Stimulated activated CD8-positive, alpha-beta memory T cell treated with anti-CD3 and anti-CD28 coated beads, Interleukin-2, amount 100 ng/mL, for 1 hour (primary cell): ENCODE measurements around the gene UQCC3.
"Not testable (repeated sequence)": the region's sequence is repeated elsewhere in the genome, so short reads cannot be mapped to it uniquely, and the experiment has no call there.

Experiments
- DNase-seq, 2 donors: peaks; one replicate each; pipeline ENCODE4 v3.0.0-alpha.2; 2020; ENCODE audit warnings: low read depth in 2 of 2

Gene UQCC3, protein sequence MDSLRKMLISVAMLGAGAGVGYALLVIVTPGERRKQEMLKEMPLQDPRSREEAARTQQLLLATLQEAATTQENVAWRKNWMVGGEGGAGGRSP

DNA sequence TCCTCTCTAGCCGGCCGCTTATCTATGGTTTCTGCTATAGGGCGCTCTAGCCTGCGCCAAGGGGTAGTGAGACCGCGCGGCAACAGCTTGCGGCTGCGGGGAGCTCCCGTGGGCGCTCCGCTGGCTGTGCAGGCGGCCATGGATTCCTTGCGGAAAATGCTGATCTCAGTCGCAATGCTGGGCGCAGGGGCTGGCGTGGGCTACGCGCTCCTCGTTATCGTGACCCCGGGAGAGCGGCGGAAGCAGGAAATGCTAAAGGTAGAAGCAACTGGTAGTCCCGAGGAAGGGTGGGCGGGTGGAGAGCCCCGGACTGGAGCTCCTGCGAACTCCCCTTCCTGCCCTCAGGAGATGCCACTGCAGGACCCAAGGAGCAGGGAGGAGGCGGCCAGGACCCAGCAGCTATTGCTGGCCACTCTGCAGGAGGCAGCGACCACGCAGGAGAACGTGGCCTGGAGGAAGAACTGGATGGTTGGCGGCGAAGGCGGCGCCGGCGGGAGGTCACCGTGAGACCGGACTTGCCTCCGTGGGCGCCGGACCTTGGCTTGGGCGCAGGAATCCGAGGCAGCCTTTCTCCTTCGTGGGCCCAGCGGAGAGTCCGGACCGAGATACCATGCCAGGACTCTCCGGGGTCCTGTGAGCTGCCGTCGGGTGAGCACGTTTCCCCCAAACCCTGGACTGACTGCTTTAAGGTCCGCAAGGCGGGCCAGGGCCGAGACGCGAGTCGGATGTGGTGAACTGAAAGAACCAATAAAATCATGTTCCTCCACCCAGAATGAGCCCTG, at the start of gene UQCC3, which contains the start of gene LBHD1:
Gene UQCC3 (plus strand): TSS at position 66 of the 782 bp plus-strand sequence. CDS start 73 bp downstream, at position 139.
Gene LBHD1 (minus strand): TSS at position 660 of the 782 bp plus-strand sequence. CDS start 2,236 bp downstream, outside the sequence.
- DNase-seq = peak; percentile 48 to 58

DNA sequence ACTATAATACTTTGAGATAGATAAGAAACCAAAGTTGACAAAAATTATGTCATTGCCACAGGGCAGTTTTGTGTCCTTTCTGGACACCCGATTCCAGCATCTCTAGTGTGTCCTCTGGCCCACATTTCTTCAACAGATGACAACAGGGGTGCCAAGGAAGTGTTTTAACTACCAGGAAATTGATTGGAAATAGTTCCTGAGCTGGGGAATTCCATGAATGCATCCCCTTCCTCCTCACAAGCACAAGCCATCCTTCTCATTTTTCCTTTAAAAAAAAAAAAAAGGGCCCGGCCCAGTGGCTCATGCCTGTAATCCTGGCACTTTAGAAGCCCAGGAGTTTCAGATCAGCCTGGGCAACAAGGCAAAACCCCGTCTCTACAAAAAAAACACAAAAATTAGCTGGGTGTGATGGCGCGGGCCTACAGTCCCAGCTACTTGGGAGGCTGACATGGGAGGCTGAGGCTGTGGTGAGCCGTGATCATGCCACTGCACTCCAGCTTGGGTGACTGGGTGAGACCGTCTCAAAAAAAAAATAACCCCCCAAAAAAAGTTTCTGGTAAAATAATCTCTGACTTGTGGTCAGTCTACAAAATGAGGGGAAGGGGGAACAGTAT, 48.9 kb upstream of the UQCC3 start:
- no peak for DNase-seq

DNA sequence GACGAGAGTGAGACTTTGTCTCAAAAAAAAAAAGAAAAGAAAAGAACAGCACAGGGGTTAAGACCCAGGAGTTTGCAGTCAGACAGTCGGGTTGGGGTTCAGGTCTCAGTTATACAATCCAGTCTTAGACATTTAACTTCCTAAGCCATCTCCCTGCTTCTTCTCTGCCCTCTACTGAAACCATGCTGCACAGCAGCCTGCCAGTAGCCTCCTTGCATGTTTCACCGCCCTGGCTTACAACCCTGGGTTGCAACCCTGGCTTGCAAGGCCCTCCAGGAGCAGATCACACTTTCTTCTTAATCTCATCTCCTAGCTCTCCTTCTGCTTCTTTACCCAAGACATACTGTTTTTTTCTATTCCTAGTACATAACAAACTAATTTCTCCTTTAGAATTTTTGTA, 43.8 kb upstream of the UQCC3 start:
- DNase-seq = no peak

DNA sequence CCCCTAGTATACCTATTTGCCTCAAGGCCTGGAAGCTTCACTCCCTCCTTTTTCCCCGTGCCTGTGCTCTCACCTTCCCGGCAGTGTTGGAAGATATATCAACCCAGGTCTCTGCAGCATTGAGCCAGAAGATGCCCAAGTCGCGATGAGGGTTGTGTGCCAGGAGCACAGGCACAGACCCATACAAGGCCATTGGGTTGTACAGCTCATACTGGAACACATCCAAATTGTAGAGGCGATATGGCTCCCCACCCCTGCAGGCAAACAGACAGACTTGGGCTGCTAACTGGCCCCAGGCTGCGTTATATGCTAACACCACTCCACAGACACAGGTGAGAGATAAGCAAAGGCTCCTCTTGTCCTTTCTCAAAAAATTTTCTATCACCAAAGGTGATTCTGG, 39.0 kb upstream of the UQCC3 start:
- DNase-seq = no peak

DNA sequence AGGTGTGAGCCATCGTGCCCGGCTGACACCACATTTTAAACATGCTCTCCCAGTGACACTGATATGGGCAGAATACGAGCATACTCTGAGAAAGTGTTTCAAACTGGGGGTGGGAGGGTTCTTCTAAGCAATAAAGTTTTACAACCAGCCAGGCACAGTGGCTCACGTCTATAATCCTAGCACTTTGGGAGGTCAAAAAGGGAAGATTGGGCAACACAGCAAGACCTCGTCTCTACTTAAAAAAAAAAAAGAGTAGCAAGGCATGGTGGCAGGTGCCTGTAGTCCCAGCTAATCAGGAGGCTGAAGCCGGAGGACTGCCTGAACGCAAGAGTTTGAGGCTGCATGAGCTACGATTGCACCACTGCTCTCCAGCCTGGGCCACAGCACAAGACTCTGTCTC, 27.3 kb upstream of the UQCC3 start:
- DNase-seq = no peak

DNA sequence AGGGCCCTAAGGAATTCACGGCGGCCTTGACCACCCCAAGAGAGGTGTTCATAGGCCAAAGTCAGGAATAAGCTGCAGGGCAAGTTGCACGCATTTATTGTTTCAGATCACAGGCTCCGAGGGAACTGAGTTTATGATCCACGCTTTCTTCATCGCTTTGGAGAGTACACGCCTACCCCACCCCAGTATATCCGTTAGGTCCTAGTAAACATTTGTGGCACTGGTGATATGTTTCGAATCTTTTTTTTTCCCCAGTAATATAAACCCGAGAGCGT, 25.9 kb upstream of the UQCC3 start:
- no peak for DNase-seq

DNA sequence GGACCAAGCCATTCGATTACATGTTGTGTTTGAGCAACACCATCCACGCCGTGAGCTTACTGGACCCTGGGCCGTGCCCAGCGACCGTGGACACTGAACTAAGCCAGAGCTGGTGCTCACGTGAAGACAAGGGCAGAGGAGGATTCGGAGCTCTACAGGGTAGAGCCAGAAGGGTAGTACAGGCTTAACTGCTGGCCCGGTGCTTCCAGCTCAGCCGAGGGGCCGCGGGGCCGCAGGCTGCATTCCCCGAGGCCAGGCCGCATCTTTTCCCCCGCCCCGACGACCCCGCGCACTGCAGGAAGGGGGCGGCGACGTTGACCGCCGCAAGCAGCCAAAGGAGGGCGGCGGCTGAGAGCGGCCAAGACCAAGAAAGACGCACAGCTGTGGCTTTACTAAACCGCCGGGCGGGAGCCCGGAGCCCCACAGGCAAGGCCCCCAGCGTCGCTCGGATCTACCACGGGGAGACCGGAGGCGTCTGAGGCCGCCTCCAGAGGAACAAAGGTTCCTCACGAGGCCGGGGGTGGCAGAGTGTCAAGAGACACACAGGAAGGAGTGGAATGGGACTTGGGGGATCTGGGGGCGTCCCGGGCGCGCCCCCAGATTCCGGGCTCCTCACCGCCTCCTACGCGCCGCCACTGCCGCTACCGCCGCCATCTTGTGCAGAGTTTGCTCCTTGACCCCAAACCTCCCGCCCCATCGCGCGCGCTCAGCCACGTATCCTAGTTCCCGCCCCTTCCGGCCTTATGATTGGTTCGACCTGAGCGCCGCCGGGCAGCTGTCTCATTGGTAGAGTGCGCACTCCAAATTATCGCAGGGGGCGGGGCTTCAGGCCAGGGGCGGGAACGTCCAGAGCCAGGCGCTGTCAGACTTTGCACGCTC, 25.3 kb upstream of the UQCC3 start, which contains the start of gene GANAB:
Gene GANAB (minus strand): TSS at position 668 of the 879 bp plus-strand sequence. CDS start 14 bp downstream, at position 654.
- DNase-seq = peak; percentile 98

DNA sequence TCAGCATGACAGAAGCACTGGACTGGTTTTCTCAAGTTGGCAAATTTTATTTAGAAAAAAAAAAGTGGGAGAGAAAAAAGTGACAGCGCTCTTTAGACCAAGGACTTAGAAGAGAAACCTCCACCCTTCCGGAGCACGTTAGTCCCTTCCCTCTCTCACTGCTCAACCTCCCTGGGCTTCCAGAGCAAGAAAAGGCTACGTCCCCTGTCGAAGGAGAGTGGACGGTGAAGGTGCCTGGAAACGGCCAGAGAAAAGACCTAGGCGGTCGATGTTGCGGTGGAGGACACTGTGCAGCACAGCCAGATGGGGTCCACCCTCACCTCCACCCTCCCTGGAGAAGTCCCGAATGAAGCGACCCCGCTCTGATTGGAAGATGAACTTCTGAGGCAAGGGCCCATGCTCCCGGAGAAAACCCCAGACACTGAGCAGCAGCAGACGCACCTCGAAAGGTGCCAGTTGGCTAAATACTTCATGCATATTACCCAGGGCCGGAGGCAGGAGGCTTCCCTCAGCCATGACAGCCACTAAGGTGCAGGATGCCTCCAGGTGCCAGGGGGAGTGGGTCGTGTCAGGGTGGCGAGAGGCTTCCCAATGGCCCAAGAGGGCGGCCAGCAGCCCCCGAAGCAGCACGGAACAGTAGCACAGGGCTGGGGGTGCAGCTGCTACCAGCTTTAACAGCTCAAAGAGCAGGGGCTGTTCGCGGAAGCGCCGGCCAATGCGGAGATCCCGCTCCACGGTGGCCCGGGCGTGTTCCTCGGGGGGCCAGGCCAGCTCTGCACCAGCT, 24.5 kb upstream of the UQCC3 start:
- no peak for DNase-seq

DNA sequence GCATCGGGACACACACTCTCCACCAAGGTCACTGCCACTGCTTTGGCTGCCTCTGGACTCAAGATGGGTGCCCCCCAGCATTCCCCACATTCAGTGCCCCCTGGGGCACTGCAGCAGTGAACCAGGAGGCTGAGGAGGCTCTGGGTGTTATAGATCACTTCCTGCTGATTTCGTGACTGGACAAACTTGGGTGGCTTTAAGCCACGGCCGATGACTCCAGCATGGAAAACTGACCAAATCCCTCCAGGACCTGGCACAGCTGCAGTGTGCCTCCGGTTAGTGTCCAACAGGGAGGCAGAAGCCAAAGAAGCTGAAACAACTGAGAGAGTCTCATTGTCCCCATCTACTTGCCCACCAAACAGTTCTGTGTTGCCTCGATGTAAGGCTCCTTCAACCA, 23.9 kb upstream of the UQCC3 start:
- DNase-seq = no peak

DNA sequence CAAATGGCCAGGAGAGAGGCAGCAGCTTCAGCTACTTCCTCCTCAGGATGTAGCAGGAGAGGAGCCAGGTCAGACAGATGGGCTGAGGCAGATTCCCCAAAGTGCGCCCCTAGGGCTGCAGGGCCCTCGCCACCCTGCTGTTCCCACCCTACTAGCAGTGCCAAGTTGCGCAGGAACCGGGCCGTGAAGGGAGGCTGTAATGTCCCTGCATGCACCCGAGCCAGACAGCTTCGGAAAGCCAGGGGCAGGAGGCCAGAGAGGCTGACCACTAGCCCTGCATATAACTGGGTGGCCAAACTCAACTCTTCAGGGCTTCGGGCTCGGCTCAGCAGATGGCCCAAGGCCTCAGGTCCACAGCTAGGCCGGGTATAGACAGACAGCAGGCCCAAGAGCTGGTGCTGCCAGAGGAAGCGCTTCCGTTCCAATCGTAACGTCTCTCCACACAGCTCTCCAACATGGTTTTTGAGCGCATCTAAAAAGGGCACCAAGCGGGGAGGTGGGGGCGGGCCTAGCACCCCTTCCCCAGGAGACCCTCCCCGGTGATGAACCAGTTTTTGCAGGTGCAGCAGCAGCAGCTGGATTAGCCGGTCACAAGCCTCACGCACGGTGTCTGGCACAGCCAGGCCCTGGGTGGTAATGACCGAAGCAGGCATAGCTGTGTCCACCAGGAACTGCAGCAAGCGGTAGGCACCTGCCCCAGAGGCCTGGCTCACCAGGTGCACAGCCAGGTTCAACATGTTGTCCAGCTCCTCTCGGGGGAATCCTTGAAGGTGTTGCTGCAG, 23.1 kb upstream of the UQCC3 start:
- no peak for DNase-seq

DNA sequence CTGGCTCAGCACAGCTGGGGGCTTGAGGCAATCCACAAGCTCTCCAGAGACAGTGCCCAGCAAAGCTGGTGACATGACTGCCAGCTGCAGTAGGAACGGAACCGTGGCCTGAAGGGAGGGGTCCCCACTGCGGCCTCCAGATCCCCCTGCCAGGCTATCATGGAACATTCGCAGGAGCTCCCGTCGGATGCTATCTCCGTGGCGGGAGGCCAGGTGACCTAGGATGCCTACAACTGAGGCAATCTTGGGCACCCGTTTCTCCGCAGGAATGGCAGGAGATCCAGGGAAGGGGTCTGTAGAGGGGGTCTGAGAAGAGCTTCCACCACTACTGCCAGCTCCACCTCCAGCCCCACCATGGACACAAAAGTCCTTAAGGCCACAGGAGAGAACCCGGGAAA, 22.5 kb upstream of the UQCC3 start:
- no peak for DNase-seq

DNA sequence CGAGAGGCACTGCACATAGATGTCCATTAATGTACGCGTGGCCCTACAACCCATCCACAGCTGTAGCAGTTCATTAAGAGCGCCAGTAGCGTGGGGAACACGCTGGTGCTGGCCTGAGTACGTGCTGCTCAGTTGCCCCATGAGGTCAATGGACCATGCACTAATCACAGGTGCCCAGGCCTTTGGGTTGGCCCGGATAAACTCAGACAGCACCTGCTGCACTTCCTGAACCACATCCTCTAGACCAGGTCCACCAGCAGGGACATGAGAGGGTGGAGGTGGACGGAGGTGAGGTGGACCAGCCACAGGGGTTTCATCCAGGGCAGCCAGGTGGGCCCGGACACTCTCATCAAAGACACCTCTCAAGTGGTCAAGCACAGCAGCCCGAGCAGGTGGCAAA, 22.0 kb upstream of the UQCC3 start:
- DNase-seq = no peak

DNA sequence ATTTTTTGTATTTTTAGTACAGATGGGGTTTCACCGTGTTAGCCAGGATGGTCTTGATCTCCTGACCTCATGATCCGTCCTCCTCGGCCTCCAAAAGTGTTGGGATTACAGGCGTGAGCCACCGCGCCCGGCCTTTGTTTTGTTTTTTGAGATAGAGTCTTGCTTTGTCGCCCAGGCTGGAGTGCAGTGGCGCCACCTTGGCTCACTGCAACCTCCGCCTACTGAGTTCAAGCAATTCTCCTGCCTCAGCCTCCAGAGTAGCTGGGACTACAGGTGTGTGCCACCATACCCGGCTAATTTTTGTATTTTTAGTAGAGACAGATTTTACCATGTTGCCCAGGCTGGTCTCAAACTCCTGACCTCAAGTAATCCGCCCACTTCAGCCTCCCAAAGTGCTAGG, 21.2 kb upstream of the UQCC3 start:
- DNase-seq = not testable (repeated sequence)

DNA sequence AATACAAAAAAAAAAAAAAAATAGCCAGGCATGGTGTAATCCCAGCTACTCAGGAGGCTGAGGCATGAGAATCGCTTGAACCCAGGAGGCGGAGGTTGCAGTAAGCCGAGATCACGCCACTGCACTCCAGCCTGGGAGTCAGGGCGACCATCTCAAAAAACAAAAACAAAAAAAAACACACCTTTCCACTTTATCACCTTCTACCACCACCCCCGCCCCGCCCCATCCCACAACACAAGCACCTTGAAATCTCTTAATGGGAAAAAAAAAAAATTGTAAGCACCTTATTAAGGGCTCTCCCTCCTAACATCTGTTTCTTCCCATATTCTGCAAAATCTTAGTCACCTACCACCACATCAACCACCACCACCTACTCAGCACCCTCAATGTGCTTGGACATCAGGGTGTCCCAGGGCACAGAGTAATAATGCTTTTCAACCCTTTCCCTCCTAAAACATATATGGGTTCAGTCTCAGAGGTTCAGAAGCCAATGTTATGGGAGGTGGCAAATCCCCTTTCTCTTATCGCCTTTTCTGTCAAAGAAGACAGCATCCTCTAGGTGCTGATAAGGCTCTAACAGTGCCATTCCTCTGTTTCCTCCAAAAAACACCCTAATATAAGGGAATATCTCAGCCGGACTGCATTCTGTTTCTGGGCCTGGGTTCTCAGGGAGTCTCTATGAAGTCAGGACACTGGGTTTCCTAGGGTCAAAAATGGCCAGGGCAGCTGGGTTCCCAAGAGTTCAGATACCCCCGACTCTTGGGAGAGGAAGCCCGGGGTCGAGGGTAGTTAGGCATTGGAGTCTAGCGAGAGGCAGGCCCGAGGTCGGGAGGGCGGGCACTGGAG, 19.1 kb upstream of the UQCC3 start:
- DNase-seq = no peak

DNA sequence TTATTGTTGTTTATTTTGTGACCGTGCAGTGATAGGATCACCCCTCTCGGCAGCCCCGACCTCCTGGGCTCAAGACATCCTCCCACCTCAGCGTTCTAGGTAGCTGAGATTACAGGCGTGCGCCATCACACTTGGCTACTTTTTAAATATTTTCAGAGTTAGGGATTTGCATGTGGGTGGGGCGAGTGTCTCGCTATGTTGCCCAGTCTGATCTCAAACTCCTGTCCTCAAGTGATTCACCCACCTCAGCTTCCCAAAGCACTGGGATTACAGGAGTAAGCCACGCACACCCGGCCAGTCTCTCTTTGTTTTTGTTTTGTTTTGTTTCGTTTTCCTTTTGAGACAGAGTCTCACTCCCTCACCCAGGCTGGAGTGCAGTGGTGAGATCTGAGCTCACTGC, 17.2 kb upstream of the UQCC3 start:
- no peak for DNase-seq

DNA sequence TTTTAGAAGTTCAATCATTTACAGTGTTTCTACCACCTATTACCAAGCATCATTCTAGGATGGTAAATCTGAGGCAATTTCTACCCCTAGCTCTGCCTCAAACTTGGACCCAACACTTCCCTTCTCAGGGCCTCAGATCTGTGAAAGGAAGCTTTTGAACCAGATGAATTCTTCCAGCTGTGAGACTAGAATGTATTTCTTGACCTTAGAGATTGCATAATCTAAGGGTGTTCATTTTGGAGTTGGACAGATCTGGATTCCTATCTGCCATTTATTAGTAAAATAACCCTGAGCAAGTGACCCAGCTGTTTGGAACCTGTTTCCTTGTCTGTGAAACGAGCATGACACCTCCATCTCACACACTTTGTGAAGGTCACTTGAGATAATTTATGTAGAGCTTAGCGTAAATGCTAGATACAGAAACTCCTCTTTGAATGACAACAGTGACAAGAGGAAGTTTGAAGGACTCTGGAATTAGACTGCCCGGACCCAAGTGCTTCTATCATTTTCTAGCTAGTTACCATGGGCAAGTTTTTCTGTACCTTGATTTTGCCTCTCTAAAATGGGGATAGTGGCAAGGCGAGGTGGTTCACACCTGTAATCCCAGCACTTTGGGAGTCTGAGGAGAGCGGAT, 14.6 kb upstream of the UQCC3 start:
- DNase-seq = no peak

DNA sequence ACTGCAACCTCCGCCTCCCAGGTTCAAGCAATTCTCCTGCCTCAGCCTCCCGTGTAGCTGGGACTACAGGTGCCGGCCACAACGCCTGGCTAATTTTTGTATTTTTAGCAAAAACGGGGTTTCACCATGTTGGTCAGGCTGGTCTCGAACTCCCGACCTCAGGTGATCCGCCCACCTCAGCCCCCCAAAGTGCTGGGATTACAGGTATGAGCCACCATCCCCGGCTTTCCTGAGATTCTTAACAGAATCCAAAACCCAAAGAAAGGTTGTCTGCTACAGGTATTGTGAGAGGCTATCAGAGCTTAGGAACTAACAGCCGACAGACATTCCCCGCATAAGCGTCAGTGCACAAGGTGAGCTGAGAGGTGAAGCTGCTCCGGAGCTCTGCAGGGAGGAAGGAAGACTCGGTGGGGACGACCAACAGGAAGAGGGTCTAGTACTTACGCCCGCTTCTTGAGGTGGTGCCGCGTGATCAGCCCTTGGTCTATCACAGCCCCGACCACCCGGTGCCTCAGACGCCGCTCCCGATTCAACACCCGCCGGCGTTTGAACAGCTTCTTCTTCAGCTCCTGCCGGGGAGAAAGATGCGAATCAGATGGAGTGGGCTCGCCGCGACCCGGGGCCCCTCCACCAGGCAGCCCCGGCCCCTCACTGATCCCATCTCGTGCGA, 6.9 kb upstream of the UQCC3 start:
- DNase-seq = no peak

DNA sequence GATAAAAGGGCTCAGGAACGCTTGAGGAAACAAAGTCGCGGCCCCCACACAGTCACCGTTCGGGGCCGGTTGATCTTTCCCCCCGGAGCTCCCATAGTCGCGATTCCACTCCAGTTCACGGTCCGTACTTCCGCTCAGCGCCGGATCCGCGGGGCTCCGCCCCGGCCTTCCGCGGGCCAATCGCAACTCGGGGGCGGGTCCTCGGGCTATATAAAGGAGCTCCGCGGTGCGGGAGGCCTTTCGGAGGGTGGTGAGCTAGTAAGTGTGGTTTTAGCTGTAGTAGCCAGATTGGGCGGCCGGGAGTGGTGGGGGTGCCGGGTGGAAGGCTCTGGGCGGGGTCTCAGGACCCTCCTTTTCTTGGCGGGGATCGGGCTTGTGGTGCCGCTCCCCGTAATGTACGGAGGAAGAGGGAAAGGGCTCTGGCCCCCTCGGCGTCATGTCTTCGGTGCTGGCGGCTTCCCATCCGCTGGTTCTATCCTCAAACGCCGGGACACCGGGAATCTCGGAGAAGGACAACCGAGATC, 6.3 kb upstream of the UQCC3 start, which contains the start of the genes C11orf98 and CSKMT:
Gene C11orf98 (minus strand): TSS at position 136 of the 524 bp plus-strand sequence. CDS start 41 bp downstream, at position 95.
Gene CSKMT (plus strand): TSS at position 238 of the 524 bp plus-strand sequence. CDS start 568 bp downstream, outside the sequence.
- DNase-seq = peak; percentile 94 to 95
